ENCODE measurements around the gene GALNT13.

GRCh38 chr2:153917570-153917969 lies 45.8 kb downstream of the GALNT13 start:
- TF ChIP-seq, protein P1, sequence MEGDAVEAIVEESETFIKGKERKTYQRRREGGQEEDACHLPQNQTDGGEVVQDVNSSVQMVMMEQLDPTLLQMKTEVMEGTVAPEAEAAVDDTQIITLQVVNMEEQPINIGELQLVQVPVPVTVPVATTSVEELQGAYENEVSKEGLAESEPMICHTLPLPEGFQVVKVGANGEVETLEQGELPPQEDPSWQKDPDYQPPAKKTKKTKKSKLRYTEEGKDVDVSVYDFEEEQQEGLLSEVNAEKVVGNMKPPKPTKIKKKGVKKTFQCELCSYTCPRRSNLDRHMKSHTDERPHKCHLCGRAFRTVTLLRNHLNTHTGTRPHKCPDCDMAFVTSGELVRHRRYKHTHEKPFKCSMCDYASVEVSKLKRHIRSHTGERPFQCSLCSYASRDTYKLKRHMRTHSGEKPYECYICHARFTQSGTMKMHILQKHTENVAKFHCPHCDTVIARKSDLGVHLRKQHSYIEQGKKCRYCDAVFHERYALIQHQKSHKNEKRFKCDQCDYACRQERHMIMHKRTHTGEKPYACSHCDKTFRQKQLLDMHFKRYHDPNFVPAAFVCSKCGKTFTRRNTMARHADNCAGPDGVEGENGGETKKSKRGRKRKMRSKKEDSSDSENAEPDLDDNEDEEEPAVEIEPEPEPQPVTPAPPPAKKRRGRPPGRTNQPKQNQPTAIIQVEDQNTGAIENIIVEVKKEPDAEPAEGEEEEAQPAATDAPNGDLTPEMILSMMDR (IDR thresholded peaks at IDR 0.05; ENCODE audit: insufficient read depth, low read length, poor library complexity, severe bottlenecking), result no peak
- TF ChIP-seq EZH2phosphoT487 (conservative IDR thresholded peaks at IDR 0.05; ENCODE audit: low read length), result no peak

All from SU-DHL-6 (cell line).